Endothelial cell of umbilical vein (primary cell): ENCODE results near the gene ZCCHC14. TPM values are rescaled to one million over a fixed set of nuclear protein-coding genes. Genes with fewer than 3 reads are reported as not detected.
A peak's percentile ranks its signal among the peaks of the same experiment; 100 is the strongest.

Experiments
- BruUV-seq: library from RNA; stranded (reverse); fragments of 400-500 nt; replicated peaks from 2 replicates; lab custom pipeline; 2021; lab: Mats Ljungman, UMichigan
- CTCF ChIA-PET: fragments of 300-600, 350-600 bp; sonication (Branson Sonifier 250); formaldehyde crosslinking; loops from one replicate; lab custom pipeline; 2021; ENCODE audit warnings: antibody characterized with exemption, inconsistent platforms; lab: Charles Lee
- POLR2A ChIA-PET: fragments of 300-600, 350-600 bp; sonication (Branson Sonifier 250); formaldehyde crosslinking; loops from one replicate; lab custom pipeline; 2021; ENCODE audit warnings: antibody characterized with exemption, inconsistent platforms; lab: Charles Lee
- DNase-seq: peaks from one replicate; pipeline ENCODE4 v3.0.0-alpha.2; 2011; ENCODE audit warnings: low read depth, low spot score
- FAIRE-seq: peaks from 2 replicates; lab custom pipeline; 2011; peaks lifted over from hg19 to GRCh38; lab: Jason Lieb, UNC
- H2AFZ ChIP-seq: 2 replicates; pipeline ENCODE4 v1.6.0; 2012; ENCODE audit warnings: low read depth, low read length, control low read depth, inconsistent platforms
- H3K27ac ChIP-seq: 2 replicates; pipeline ENCODE4 v1.5.1; 2011; ENCODE audit warnings: low read depth, mild to moderate bottlenecking, control low read depth, low read length, moderate library complexity; ENCODE audit not compliant: insufficient read depth
- H3K27me3 ChIP-seq, 2 experiments: 2 replicates each; pipeline versions ENCODE4 v1.6.0 to v1.6.1; 2011; ENCODE audit warnings: low read length in 2 of 2, mixed read lengths in 1 of 2; ENCODE audit not compliant: control insufficient read depth in 2 of 2, insufficient read depth in 2 of 2
- H3K36me3 ChIP-seq, 2 experiments: 2 replicates in 1 of 2; 3 replicates in 1 of 2; pipeline ENCODE4 v1.5.1; 2011; ENCODE audit warnings: low read length in 2 of 2, mild to moderate bottlenecking in 1 of 2, moderate library complexity in 1 of 2; ENCODE audit not compliant: control insufficient read depth in 2 of 2, insufficient read depth in 2 of 2; ENCODE audit errors: extremely low read depth in 1 of 2
- H3K4me1 ChIP-seq: 3 replicates; pipeline ENCODE4 v1.5.1; 2011; ENCODE audit warnings: mild to moderate bottlenecking, low read length; ENCODE audit not compliant: control insufficient read depth, insufficient read depth; ENCODE audit errors: extremely low read depth
- H3K4me2 ChIP-seq: 2 replicates; pipeline ENCODE4 v1.6.1; 2011; ENCODE audit warnings: low read length, control low read depth, mixed read lengths; ENCODE audit not compliant: insufficient read depth
- H3K4me3 ChIP-seq, 3 experiments: fragments of 200-600 bp in 1 of 3; sonication (generic), shearing (Covaris generic) in 1 of 3; replicated peaks in 1 of 3; 2 replicates each; pipeline ENCODE4 v1.5.1; 2011 to 2016; ENCODE audit warnings: control low read depth in 3 of 3, low read length in 3 of 3, mild to moderate bottlenecking in 2 of 3, inconsistent platforms in 1 of 3, low read depth in 1 of 3, moderate library complexity in 1 of 3; ENCODE audit not compliant: insufficient read depth in 1 of 3
- H3K79me2 ChIP-seq: 2 replicates; pipeline ENCODE4 v1.6.0; 2012; ENCODE audit warnings: low read length, inconsistent platforms; ENCODE audit not compliant: control insufficient read depth, insufficient read depth
- H3K9ac ChIP-seq: replicated peaks from 2 replicates; pipeline ENCODE3; 2011; ENCODE audit warnings: low read length, control low read depth; ENCODE audit not compliant: insufficient read depth; ENCODE audit errors: extremely low read depth
- H3K9me1 ChIP-seq: replicated peaks from 3 replicates; pipeline ENCODE4 v1.6.0; 2011; ENCODE audit warnings: mild to moderate bottlenecking, low read length; ENCODE audit not compliant: control insufficient read depth, insufficient read depth; ENCODE audit errors: extremely low read depth
- H3K9me3 ChIP-seq: replicated peaks from 2 replicates; pipeline ENCODE4 v1.5.1; 2012; ENCODE audit warnings: low read length, inconsistent platforms; ENCODE audit not compliant: control insufficient read depth, insufficient read depth
- H4K20me1 ChIP-seq: replicated peaks from 2 replicates; pipeline ENCODE3; 2011; ENCODE audit warnings: mild to moderate bottlenecking, low read length; ENCODE audit not compliant: control insufficient read depth, insufficient read depth; ENCODE audit errors: extremely low read depth
- FOS ChIP-seq: IDR thresholded peaks from 2 replicates; pipeline ENCODE4 v1.6.1; 2011; ENCODE audit warnings: mild to moderate bottlenecking, low read length, moderate library complexity, borderline replicate concordance; ENCODE audit not compliant: insufficient read depth
- JUN ChIP-seq: IDR thresholded peaks from 2 replicates; pipeline ENCODE4 v1.6.1; 2011; ENCODE audit warnings: borderline replicate concordance, low read depth; ENCODE audit not compliant: insufficient read length, insufficient read depth
- POLR2AphosphoS5 ChIP-seq: IDR thresholded peaks from 2 replicates; pipeline ENCODE4 v1.6.1; 2012; ENCODE audit warnings: low read depth, mild to moderate bottlenecking, control low read depth, low read length, moderate library complexity; ENCODE audit not compliant: insufficient read depth
- dilution Hi-C: fragments of 300-500 bp; cut with MboI; formaldehyde crosslinking; loops from one replicate; pipeline ENCODE4 v1.15.0; 2019; ENCODE audit warnings: low sequenced_read_pairs; ENCODE audit not compliant: extremely low pct_ligation_motif_present
- intact Hi-C: fragments of 100-400 bp; cut with micrococcal nuclease; formaldehyde crosslinking; loops from one replicate; pipeline ENCODE4 v1.10.0; 2022
- polyA plus RNA-seq, 4 experiments: library from polyadenylated mRNA; depleted of rRNA in 3 of 4; stranded (reverse) in 3 of 4; unstranded in 1 of 4; fragments of >200 nt; gene quantifications; 2 replicates each; pipeline versions ENCODE4 v1.2.1 to v1.2.3, GENCODE V29; 2011 to 2012; ENCODE audit warnings: missing spikeins in 1 of 4
- total RNA-seq: library from RNA; stranded (reverse); gene quantifications from 2 replicates; pipeline ENCODE4 v1.2.3, GENCODE V29; 2021
- TF ChIP-seq, protein P1 (sequence below), 2 donors: IDR thresholded peaks; 1 replicate in 1 of 2; 2 replicates in 1 of 2; pipeline ENCODE4 v1.5.1; 2011; ENCODE audit warnings: low read length in 2 of 2, mild to moderate bottlenecking in 2 of 2, moderate library complexity in 2 of 2, control low read depth in 1 of 2, inconsistent platforms in 1 of 2, low read depth in 1 of 2; ENCODE audit not compliant: insufficient read depth in 1 of 2; ENCODE audit errors: extremely low read depth in 1 of 2
- TF ChIP-seq, protein P2 (sequence below): IDR thresholded peaks from 2 replicates; pipeline ENCODE4 v1.6.1; 2011; ENCODE audit not compliant: insufficient read depth, insufficient read length

The ZCCHC14 gene
- total and polyA plus RNA-seq, 2 donors (not counting 3 experiments of a cell fraction or from before 2014, with no cell fraction given): 9.5 to 30.9 TPM

DNA sequence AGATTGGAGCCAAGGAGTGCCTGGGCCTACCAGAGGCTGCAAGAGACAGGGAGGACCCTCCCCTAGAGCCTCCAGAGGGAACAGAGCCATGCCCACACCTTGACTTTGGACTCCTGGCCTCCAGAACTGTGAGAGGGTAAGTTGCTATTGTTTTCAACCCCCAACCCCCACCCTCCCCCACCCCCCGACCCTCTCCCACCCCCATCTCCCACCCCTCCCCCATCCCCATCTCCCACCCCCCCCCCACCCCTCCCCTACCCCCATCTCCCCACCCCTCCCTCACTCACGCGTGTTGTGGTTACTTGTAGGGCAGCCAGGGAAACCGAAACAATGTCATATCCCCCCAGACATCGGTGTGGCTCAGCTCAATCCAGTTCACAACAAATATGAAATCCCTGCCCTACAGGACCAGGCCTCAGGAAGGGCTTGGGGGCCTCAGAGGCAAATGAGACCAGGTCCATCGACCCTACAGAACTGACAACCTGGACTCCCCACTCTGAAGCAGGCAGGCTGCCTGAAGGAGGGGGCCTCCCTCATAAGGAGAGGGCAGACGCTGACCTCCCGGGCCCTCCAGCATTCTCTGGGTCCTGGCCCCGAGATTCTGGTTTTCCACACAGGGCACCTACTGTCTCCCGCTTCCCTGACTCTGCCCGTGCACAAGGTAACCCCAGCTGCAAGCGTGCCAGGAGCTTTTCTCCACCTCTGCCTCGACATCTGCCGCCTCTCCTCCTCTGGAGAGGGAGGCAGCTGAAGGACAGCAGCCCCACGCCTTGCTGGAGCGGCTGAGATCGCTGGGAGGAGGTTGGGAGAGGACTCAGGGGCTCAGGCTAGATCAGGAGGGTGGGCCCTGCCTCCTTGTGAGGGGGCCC is 3.0 kb upstream of the ZCCHC14 start:
- no peaks in the 10 kb centered on the region for H4K20me1 ChIP-seq
- dilution Hi-C loops (no loop called here), intact Hi-C loops (no loop called here)
- H3K27me3 ChIP-seq: no peaks in the 10 kb centered on the region
- H3K36me3 ChIP-seq: no peaks in the 10 kb centered on the region
- no peaks in the 10 kb centered on the region for H3K9me1 ChIP-seq
- TF ChIP-seq JUN (no peak), POLR2AphosphoS5 (no peak), FOS (no peak)
- TF ChIP-seq, protein P1, sequence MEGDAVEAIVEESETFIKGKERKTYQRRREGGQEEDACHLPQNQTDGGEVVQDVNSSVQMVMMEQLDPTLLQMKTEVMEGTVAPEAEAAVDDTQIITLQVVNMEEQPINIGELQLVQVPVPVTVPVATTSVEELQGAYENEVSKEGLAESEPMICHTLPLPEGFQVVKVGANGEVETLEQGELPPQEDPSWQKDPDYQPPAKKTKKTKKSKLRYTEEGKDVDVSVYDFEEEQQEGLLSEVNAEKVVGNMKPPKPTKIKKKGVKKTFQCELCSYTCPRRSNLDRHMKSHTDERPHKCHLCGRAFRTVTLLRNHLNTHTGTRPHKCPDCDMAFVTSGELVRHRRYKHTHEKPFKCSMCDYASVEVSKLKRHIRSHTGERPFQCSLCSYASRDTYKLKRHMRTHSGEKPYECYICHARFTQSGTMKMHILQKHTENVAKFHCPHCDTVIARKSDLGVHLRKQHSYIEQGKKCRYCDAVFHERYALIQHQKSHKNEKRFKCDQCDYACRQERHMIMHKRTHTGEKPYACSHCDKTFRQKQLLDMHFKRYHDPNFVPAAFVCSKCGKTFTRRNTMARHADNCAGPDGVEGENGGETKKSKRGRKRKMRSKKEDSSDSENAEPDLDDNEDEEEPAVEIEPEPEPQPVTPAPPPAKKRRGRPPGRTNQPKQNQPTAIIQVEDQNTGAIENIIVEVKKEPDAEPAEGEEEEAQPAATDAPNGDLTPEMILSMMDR (IDR thresholded peaks at IDR 0.05; ENCODE audit: extremely low read depth in 1 of 2, insufficient read depth in 1 of 2, low read depth in 1 of 2, low read length in 2 of 2): no peak
- TF ChIP-seq, protein P2, sequence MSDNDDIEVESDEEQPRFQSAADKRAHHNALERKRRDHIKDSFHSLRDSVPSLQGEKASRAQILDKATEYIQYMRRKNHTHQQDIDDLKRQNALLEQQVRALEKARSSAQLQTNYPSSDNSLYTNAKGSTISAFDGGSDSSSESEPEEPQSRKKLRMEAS: no peak
- H3K9me3 ChIP-seq: no peaks in the 10 kb centered on the region
- H3K4me2 ChIP-seq: no peak overlapping the region
- H2AFZ ChIP-seq: no peak overlapping the region
- H3K4me3 ChIP-seq: no peak overlapping the region
- H3K9ac ChIP-seq: no peak overlapping the region
- H3K27ac ChIP-seq: no peak overlapping the region
- POLR2A ChIA-PET: no interaction called here
- CTCF ChIA-PET: no interaction called here
- DNase-seq: no peak
- H3K79me2 ChIP-seq: peaks cover 11% of the 10 kb centered on the region
- peaks cover under 1% of the 10 kb centered on the region for H3K4me1 ChIP-seq
- BruUV-seq: no TSS peak
- FAIRE-seq: peak; percentile 43
